GM23338 (cell line): ENCODE data around the gene ASCL1.

Experiments used
- CTCF ChIP-seq, 2 experiments: fragments of 200-600 bp in 1 of 2; sonication (generic) in 1 of 2; conservative IDR thresholded peaks; 2 replicates each; pipeline versions ENCODE4 v1.5.1 to v1.6.1; 2016 to 2017; ENCODE audit warnings: antibody characterized with exemption in 2 of 2, low read depth in 2 of 2, mild to moderate bottlenecking in 2 of 2, moderate library complexity in 1 of 2
- ETS1 ChIP-seq: IDR thresholded peaks from 2 replicates; pipeline ENCODE4 v1.6.1; 2016; ENCODE audit warnings: antibody characterized with exemption
- EZH2 ChIP-seq: fragments of 200-600 bp; sonication (generic); IDR thresholded peaks from one replicate; pipeline ENCODE4 v1.8.0; 2017; ENCODE audit warnings: antibody characterized with exemption, mild to moderate bottlenecking, low read depth; ENCODE audit not compliant: unreplicated experiment
- EZH2phosphoT487 ChIP-seq: fragments of 200-600 bp; sonication (generic); IDR thresholded peaks from one replicate; pipeline ENCODE4 v1.8.1; 2018; ENCODE audit warnings: antibody characterized with exemption; ENCODE audit not compliant: unreplicated experiment
- POLR2AphosphoS5 ChIP-seq: IDR thresholded peaks from 2 replicates; pipeline ENCODE4 v1.6.1; 2016; ENCODE audit warnings: antibody characterized with exemption, low read depth
- REST ChIP-seq: IDR thresholded peaks from one replicate; pipeline ENCODE4 v1.6.1; 2018; ENCODE audit warnings: antibody characterized with exemption; ENCODE audit not compliant: unreplicated experiment

GRCh38 chr12:102950950-102951619 is 6.4 kb upstream of the ASCL1 start:
- TF ChIP-seq REST: no peak
- TF ChIP-seq EZH2: peak; percentile 67
- no peak for TF ChIP-seq CTCF (conservative IDR thresholded peaks at IDR 0.05; ENCODE audit: low read depth in 2 of 2)
- TF ChIP-seq ETS1: no peak
- no peak for TF ChIP-seq POLR2AphosphoS5
- no peak for TF ChIP-seq EZH2phosphoT487
